Measurements from ENCODE around the gene SNED1. TPM values are rescaled to one million over a fixed set of nuclear protein-coding genes. Genes with fewer than 3 reads are reported as not detected.

Gene SNED1
- polyA plus RNA-seq, 4 donors, result 0.45 to 6.0 (median 3.4) TPM

- Histone ChIP-seq H3K9me3 (ENCODE audit: control insufficient read depth in 2 of 2, insufficient read depth in 1 of 2, low read depth in 1 of 2, low read length in 1 of 2) (no peaks in the 10 kb centered on the region), H3K4me3 (ENCODE audit: low read depth in 1 of 3, low read length in 3 of 3) (no peak overlapping the region), H3K27ac (ENCODE audit: low read depth in 1 of 3, low read length in 2 of 3) (no peak overlapping the region), H3K27me3 (ENCODE audit: control insufficient read depth in 3 of 3, insufficient read depth in 3 of 3, low read length in 3 of 3) (no peaks in the 10 kb centered on the region), H3K4me1 (ENCODE audit: control insufficient read depth in 3 of 3, insufficient read depth in 2 of 3, low read depth in 1 of 3, low read length in 2 of 3) (peaks cover 0 to 10% (median 0%) of the 10 kb centered on the region in 3 donors), H3K36me3 (ENCODE audit: control insufficient read depth in 3 of 3, insufficient read depth in 2 of 3, low read depth in 1 of 3, low read length in 3 of 3) (no peaks in the 10 kb centered on the region)
- FAIRE-seq (no peak), DNase-seq (no peak)
- WGBS, 3 donors, result 39 to 55% (median 47%) methylated on average over 15 of the region's 15 CpGs
These were observed 43.7 kb upstream of the SNED1 start for GRCh38 chr2:240954436-240955305.

DNA sequence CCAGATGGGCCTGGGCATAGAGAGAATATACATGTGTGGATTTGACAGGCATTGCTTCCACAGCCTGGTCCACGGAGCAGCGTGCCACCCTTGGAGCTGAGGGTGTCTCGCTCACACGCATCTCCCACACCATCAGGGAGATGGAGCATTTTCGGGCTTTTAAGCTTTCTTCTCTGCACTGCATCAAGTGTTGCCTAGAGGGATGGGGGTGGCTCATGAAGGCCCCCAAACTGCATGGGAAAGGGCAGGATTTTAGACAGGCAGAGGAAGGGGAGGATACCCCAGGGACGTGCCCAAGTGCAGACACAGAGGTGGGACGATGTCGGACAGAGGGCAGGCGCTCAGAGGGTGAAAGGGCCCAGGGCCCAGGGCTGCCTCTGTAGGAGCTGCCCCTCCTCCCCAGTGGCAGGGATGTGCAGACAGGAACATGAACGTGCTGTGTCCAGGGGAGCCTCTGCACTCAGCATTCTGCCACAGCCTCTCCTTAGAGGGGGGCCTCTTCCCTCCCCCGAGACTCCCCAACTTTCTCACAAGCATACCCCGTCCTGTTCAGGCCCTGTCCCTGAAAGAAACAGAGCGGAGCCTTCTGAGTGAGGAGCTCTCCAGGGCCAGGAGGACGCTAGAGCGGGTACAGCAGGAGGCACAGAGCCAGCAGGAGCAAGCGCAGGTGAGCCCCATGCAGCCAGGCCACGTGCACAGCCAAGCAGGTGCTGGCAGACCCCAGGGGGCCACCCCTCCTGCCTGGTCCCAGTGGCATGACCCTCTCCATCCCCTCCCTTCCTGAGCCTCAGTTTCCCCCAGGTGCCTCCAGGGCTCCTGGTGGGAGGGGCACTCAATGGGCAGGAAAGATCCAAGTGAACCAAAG, 42.9 kb upstream of the SNED1 start:
- H3K4me3 ChIP-seq (ENCODE audit: low read depth in 1 of 3, low read length in 3 of 3), result no peak overlapping the region
- no peak overlapping the region for H3K27ac ChIP-seq (ENCODE audit: low read depth in 1 of 3, low read length in 2 of 3)
- H3K36me3 ChIP-seq (ENCODE audit: control insufficient read depth in 3 of 3, insufficient read depth in 2 of 3, low read depth in 1 of 3, low read length in 3 of 3), result no peaks in the 10 kb centered on the region
- H3K4me1 ChIP-seq (ENCODE audit: control insufficient read depth in 3 of 3, insufficient read depth in 2 of 3, low read depth in 1 of 3, low read length in 2 of 3), result peaks cover 0 to 19% (median 2%) of the 10 kb centered on the region in 3 donors
- H3K9me3 ChIP-seq (ENCODE audit: control insufficient read depth in 2 of 2, insufficient read depth in 1 of 2, low read depth in 1 of 2, low read length in 1 of 2), result no peaks in the 10 kb centered on the region
- DNase-seq (no peak), FAIRE-seq (no peak)
- no peaks in the 10 kb centered on the region for H3K27me3 ChIP-seq (ENCODE audit: control insufficient read depth in 3 of 3, insufficient read depth in 3 of 3, low read length in 3 of 3)
- 77 to 84% (median 79%) methylated on average over 16 to 17 of the region's 17 CpGs for WGBS, 3 donors

DNA sequence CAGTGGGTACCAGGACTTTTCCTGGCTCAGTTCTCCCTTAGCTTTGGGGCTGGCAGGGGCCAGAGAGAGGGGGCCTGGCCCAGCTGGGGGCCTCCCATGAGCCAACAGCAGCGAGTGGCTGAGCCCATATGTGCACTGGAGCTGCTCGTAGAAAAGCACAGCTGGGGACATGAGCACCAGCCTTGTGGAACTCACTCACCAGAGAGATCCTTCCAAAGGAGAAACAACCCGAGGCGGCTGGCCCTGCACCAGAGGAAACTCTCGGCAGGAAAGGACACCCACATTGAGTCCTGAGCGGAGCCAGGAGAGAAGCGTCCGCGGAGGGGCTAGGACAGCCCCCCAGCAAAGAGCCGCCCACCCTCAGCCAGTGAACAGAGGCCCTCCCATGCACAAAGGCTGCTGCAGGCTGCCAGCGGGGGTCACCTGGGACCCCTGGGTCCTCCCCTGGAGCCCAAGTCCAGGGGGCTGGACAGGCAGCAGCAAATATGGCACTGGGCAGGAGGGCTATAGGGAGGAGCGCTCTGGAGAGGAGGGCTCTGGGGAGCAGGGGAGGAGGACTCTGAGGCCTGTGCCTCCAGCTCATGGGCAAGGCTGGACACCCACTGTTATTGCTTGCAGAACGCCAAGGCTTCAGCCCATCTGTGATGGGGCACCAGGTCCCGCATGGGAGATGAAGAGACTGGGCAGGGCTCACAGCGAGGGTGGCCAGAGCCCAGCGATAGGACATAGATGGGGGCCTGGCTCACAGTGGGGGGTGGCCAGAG, 42.1 kb upstream of the SNED1 start:
- WGBS, 3 donors, result 71 to 84% (median 72%) methylated on average over 14 to 16 of the region's 16 CpGs
- Histone ChIP-seq H3K4me3 (ENCODE audit: low read depth in 1 of 3, low read length in 3 of 3) (no peak overlapping the region), H3K27me3 (ENCODE audit: control insufficient read depth in 3 of 3, insufficient read depth in 3 of 3, low read length in 3 of 3) (no peaks in the 10 kb centered on the region), H3K36me3 (ENCODE audit: control insufficient read depth in 3 of 3, insufficient read depth in 2 of 3, low read depth in 1 of 3, low read length in 3 of 3) (no peaks in the 10 kb centered on the region), H3K27ac (ENCODE audit: low read depth in 1 of 3, low read length in 2 of 3) (no peak overlapping the region), H3K9me3 (ENCODE audit: control insufficient read depth in 2 of 2, insufficient read depth in 1 of 2, low read depth in 1 of 2, low read length in 1 of 2) (no peaks in the 10 kb centered on the region), H3K4me1 (ENCODE audit: control insufficient read depth in 3 of 3, insufficient read depth in 2 of 3, low read depth in 1 of 3, low read length in 2 of 3) (peaks cover 0 to 26% (median 2%) of the 10 kb centered on the region in 3 donors)
- DNase-seq (no peak), FAIRE-seq (no peak)

- DNase-seq, result no peak
- Histone ChIP-seq H3K27me3 (ENCODE audit: control insufficient read depth in 3 of 3, insufficient read depth in 3 of 3, low read length in 3 of 3) (no peaks in the 10 kb centered on the region), H3K4me3 (ENCODE audit: low read depth in 1 of 3, low read length in 3 of 3) (no peak overlapping the region), H3K4me1 (ENCODE audit: control insufficient read depth in 3 of 3, insufficient read depth in 2 of 3, low read depth in 1 of 3, low read length in 2 of 3) (peaks cover 0 to 29% (median 2%) of the 10 kb centered on the region in 3 donors), H3K27ac (ENCODE audit: low read depth in 1 of 3, low read length in 2 of 3) (no peak overlapping the region), H3K9me3 (ENCODE audit: control insufficient read depth in 2 of 2, insufficient read depth in 1 of 2, low read depth in 1 of 2, low read length in 1 of 2) (no peaks in the 10 kb centered on the region), H3K36me3 (ENCODE audit: control insufficient read depth in 3 of 3, insufficient read depth in 2 of 3, low read depth in 1 of 3, low read length in 3 of 3) (no peaks in the 10 kb centered on the region)
- FAIRE-seq, result no peak
- WGBS, 3 donors, result 80 to 90% (median 82%) methylated on average over 29 to 32 of the region's 32 CpGs
These were observed 41.3 kb upstream of the SNED1 start for GRCh38 chr2:240956935-240957655.

- Histone ChIP-seq H3K27ac (ENCODE audit: low read depth in 1 of 3, low read length in 2 of 3) (no peak overlapping the region), H3K4me1 (ENCODE audit: control insufficient read depth in 3 of 3, insufficient read depth in 2 of 3, low read depth in 1 of 3, low read length in 2 of 3) (peaks cover 0 to 36% (median 2%) of the 10 kb centered on the region in 3 donors), H3K36me3 (ENCODE audit: control insufficient read depth in 3 of 3, insufficient read depth in 2 of 3, low read depth in 1 of 3, low read length in 3 of 3) (no peaks in the 10 kb centered on the region), H3K9me3 (ENCODE audit: control insufficient read depth in 2 of 2, insufficient read depth in 1 of 2, low read depth in 1 of 2, low read length in 1 of 2) (no peaks in the 10 kb centered on the region), H3K4me3 (ENCODE audit: low read depth in 1 of 3, low read length in 3 of 3) (no peak overlapping the region), H3K27me3 (ENCODE audit: control insufficient read depth in 3 of 3, insufficient read depth in 3 of 3, low read length in 3 of 3) (no peaks in the 10 kb centered on the region)
- FAIRE-seq (no peak), DNase-seq (no peak)
- 54 to 66% (median 63%) methylated on average over 16 to 17 of the region's 17 CpGs for WGBS, 3 donors
These were observed 40.6 kb upstream of the SNED1 start for GRCh38 chr2:240957656-240958365.

DNA sequence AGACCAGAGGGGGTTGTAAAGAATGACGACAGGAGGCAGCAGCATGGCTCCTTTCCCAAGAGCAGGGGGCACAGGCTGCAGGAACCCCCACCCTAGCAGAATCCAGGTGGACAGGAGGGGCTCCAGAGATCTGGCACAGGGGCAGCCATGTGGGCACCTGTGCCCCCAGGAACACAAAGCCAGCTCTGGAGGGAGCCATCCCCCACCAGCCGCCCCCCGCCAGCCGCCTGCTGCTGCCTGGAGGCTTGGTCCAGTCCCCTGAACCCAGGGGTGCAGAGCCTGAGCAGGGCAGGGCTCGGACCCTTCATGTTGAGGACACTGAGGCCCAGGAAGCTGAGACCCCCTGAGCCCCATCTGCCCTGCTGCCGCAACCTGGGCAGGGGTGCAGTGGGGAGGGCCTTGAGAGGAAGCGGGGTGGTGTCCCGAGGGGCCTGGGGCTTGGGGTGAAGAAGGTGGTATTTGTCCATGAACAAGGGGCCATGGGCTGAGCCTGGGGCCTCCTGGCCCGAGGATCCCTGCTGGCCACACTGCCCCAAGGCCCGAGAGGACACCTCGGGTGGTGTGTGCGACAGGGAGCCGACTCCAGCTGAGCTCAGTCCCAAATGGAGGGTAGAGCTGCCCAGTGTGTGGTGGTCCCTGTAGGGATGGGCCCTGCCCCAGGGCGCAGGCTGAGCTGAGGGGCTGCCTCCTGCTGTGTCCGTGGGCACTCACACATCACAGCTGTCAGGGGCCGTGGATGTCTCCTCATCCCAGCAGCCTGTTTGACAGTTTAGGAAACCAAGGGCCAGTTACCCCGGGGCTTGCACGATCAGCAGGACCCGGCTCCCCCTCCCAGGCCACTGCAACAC, 39.8 kb upstream of the SNED1 start:
- DNase-seq, result no peak
- 87 to 92% (median 91%) methylated on average over 19 of the region's 19 CpGs for WGBS, 3 donors
- Histone ChIP-seq H3K9me3 (ENCODE audit: control insufficient read depth in 2 of 2, insufficient read depth in 1 of 2, low read depth in 1 of 2, low read length in 1 of 2) (no peaks in the 10 kb centered on the region), H3K27ac (ENCODE audit: low read depth in 1 of 3, low read length in 2 of 3) (no peak overlapping the region), H3K4me3 (ENCODE audit: low read depth in 1 of 3, low read length in 3 of 3) (no peak overlapping the region), H3K4me1 (ENCODE audit: control insufficient read depth in 3 of 3, insufficient read depth in 2 of 3, low read depth in 1 of 3, low read length in 2 of 3) (peaks cover 0 to 41% (median 2%) of the 10 kb centered on the region in 3 donors), H3K27me3 (ENCODE audit: control insufficient read depth in 3 of 3, insufficient read depth in 3 of 3, low read length in 3 of 3) (no peaks in the 10 kb centered on the region), H3K36me3 (ENCODE audit: control insufficient read depth in 3 of 3, insufficient read depth in 2 of 3, low read depth in 1 of 3, low read length in 3 of 3) (no peaks in the 10 kb centered on the region)
- no peak for FAIRE-seq
